Ammon's horn (tissue), 1 donor: ENCODE data around the gene CFAP52.
A peak's percentile ranks its signal among the peaks of the same experiment; 100 is the strongest.
"Not testable (repeated sequence)": the region's sequence is repeated elsewhere in the genome, so short reads cannot be mapped to it uniquely, and the experiment has no call there.

ENCODE experiments used
- DNase-seq: peaks from one replicate; pipeline ENCODE4 v3.0.0-alpha.2; 2016; ENCODE audit warnings: low spot score

Gene CFAP52, protein sequence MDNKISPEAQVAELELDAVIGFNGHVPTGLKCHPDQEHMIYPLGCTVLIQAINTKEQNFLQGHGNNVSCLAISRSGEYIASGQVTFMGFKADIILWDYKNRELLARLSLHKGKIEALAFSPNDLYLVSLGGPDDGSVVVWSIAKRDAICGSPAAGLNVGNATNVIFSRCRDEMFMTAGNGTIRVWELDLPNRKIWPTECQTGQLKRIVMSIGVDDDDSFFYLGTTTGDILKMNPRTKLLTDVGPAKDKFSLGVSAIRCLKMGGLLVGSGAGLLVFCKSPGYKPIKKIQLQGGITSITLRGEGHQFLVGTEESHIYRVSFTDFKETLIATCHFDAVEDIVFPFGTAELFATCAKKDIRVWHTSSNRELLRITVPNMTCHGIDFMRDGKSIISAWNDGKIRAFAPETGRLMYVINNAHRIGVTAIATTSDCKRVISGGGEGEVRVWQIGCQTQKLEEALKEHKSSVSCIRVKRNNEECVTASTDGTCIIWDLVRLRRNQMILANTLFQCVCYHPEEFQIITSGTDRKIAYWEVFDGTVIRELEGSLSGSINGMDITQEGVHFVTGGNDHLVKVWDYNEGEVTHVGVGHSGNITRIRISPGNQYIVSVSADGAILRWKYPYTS

DNA sequence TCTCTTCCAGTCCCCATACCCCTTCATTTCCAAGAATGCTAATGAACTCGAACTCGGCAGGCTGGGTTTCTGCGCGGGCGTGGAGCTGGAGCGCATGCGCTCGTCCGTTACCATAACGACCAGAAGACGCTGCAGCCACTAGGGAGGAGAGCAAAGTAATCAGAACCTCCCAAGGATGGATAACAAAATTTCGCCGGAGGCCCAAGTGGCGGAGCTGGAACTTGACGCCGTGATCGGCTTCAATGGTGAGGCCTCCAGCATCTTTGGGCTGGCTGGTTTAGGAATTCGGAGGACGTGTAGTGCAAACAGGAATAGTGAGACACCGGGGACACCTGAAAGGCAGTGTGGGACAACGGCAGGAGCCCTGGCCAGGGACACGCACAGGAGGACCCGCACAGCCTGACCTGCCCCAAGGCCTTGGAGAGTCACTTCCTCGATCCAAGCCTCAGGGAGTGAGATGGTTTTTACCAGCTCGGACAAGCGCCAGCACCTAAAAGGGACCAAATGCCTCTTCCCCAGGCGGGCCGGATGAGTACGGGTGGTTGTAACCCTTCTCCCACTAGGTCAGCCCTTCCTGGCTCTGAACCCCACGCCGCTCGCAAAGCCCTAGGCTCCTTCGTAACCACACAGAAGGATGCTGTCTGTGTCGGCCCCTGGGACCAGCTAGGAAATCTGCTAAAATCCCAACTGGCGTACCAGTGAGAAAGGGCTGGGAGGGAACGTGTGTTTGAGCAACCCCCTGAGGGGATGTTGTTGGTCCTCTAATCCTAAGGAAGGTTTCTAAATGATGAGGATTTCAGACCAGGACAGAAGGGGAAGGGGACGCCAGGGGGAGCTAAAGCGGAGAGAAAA is at the start of gene CFAP52:
Gene CFAP52, plus strand, starts transcription at position 122 of the 852 bp plus-strand sequence. Its CDS starts 54 bp downstream, at position 176.
- peak; percentile 88 for DNase-seq

DNA sequence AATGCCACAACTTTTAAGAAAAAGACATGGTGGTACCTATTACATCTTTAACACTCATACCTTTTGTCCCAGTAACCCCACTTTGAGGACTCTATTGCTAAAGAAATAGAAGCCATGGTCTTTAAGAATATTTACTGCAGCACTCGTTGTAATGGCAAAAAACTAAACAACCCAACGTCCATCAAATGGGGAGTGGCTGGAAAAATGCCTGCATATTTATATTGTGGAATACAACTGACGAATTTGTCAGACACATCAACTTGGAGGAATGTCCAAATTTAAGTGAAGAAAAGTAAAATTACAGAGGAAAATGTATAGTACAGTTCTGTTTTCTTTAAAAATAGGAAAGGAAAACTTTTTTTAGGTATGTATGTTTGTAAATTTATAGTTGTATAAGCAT is 48.7 kb upstream of the CFAP52 start:
- no peak for DNase-seq

DNA sequence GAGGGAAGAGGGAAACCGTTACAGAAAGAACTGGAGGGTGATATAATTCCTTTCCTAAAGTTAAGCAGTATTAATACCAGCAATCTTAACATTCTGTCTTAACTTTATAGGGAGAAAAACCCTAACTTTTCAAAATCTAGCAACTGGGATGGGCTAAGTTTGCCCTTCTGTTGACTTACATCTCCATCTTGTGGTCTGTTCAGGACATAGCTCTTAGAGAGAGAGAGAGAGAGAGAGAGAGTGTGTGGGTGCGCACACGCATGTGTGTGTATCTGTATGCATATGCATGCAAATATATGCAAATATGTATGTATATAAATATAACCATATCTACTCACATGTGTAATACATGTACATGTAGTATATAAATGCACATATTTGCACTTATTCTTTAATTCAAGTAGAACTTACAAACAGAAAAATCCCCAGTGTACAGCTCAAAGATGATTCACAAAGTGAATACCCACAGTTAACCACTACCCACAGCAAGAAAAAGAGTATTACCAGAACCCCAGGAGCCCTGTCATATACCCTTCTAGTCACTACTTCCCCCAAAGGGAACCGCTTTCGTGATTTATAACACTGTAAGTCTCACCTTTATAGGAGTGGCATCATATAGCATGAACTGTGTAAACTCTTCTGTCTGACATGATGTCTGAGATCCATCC is 47.3 kb upstream of the CFAP52 start:
- peak; percentile 52 for DNase-seq

DNA sequence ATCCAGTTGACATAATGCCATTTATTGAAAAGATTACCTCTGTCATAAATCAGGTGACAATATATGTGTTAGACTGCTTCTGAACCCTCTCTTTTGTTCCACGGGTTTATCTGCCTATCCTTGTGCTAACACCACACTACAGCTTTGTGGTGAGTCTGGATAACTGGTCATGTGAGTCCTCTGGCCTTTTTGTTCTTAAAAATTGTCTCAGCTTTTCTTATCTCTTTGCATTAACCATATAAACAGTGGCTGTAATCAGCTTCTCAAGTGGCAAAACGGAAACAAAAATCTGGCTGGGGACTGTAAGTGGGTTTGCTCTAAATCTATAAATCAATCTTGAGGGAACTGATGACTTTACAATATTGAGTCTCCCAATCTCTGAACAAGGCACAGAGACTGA is 45.4 kb upstream of the CFAP52 start:
- no peak for DNase-seq

DNA sequence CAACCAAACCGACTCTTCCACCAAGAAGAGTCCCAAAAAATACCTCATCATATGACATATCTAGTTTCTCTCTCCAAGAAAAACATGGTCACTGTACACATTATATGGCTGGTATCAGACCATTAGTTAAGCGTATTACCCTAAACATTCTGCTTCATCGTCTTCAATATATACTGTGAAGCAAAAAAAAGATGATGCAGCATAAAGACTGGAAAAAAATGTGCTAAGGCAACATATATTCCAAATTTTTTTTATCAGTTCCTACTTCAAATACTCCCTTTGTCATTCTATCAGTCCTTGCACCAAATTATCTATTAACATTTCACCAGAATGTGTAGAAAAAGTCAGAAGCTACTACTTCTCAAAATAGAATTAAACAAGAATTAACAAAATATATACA is 43.7 kb upstream of the CFAP52 start:
- DNase-seq, result no peak

DNA sequence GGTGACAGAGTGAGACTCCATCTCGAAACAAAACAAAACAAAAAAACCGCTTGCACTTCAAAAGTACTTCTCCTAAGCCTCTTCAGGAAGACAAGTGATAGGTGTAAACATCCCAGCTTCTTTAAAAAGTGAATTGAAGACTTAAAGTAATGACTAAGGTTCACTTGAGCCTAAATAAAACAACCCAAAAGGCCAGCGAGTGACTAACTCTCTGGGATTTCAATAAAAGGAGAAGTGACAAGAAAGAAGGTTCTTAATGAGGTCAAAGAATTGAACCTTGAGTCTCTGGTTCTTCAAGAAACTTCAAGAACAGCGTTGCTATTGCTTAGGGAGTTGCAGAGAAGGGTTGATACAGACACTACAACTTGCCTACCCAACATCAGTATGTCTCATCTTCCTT is 43.0 kb upstream of the CFAP52 start:
- no peak for DNase-seq

DNA sequence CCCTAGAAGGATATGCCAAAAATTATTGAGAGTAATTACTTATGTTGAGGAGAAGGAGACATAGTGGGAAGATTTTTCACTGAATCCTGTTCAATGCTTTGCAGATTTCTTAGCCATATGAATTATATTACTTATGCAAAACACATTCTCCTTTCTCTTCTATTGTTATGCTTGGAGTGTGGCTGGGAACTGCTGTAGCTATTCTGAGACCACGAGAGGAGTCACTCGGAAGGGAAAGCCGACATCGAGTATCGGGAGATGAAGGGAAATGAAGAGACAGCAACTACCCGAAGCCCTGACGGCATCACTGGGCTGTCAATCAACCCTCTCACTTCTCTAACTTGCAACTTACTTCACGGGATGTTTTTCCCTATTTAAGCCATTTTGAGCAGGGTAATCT is 40.4 kb upstream of the CFAP52 start:
- DNase-seq, result no peak

DNA sequence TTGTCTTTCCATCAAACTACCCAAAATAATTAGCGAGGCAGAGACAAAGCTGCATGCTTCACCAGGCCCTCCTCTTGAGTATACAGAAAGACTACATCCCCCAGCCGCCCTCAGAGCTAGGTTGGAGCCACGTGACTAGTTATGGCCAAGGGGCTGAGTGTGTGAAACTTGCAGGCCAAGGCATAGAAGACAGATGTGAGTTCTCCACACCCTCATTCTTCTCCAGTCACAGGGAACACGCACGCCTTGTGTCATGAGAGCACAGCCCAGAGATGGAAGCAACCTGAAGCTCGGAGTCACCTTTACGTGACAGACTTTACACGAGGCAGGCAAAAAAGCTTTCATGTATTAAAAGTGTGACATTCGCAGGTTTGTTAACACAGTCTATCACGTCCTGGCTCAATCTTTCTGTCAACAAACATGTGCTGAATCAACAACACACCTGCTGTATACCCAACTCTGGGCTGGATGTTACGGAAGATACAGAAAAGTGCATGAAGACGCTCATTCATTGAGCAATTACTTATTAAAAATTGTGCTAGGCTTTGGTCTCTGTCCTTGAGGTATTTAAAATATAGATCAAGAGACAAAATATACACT is 39.2 kb upstream of the CFAP52 start:
- DNase-seq, result no peak

DNA sequence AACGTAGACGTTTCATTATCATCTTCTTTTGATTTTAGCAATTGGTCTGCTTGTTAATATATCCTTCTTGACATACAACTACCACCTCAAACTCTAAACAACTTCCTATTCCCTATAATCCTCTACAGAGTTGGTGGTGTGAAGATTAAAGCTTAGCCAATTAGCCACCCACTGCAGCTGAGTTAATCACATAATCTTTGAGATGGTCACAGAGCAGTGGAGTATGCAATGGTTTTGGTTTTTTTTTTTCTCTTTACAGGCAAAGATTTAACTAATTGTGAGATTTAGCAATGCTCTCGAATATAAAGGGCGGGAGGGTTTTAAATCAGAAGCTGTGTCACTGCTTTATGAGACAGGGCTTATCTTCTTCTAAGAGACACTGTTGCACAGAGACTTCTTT is 37.8 kb upstream of the CFAP52 start:
- no peak for DNase-seq

DNA sequence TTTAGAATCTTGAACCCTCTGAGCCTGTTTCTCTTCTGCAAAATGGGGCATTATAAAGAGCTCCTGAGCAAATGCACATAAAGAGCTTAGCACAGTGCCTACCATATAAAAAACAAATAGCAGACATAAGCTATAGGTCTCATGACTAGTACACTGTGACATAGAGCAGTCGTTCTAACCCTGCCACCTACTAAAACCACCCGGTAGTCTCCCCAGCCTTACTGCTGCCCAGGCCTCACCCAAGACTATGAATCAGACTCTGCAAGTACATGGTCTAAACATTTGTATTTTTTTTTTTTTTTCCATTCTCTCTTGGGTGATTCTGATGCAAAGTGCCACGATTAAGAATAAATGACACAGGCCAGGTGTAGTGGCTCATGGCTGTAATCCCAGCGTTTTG is 34.7 kb upstream of the CFAP52 start:
- DNase-seq, result no peak

DNA sequence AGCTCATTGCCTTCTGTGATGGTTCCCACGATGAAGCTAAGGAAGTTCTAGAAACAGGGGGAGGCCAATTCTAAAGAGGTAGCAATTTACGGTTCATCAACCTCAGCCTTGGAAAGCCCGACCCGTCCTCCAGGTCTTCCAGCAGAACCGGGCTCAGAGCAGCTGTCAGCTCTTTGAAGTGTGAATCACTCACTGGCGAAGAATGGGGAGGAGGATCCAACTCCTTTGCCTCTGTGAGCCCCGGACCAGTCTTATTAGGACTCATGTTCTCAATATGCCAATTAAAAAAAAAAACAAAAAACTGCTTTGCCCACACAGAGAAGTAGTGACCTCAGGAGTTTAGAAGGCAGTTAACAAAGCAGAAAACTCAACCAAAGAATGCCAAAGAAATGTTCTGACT is 32.2 kb upstream of the CFAP52 start:
- no peak for DNase-seq

DNA sequence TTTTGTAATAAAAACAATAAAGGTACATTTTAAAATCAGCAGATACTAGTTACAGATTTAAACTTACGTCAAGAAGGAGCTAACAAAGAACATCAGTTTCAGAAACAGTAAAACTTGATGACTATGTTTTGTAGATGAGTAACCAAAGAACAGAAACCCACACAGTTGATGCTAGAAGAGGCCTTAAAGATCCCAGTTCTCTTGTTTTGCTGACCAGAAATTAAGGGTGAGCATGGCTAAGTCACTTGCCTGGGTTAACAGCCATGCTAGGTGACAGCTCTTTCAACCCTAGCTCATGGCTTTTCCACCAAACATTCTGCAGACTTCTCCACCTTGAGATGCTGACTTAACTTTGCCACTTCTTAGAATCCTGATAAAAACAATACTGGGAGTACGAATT is 27.2 kb upstream of the CFAP52 start:
- DNase-seq, result no peak

DNA sequence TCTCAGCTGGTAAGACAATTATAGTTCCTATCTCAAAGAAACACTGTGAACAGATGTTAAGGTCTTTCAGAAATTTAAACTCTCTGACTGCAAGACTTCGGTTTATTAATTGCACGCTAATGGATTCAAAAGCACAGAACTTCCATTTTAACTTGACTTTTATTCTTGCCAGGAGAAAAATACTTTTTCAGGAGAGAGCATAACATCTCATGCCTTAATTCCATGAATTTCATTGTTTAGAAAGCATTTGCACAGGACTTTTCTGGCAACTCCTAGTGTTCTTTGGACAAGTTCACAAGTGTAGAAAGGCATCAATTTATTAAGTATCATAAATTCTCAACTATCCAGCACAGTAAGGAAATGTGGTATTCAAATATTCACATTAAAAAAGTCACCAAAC is 23.3 kb upstream of the CFAP52 start:
- DNase-seq, result no peak

DNA sequence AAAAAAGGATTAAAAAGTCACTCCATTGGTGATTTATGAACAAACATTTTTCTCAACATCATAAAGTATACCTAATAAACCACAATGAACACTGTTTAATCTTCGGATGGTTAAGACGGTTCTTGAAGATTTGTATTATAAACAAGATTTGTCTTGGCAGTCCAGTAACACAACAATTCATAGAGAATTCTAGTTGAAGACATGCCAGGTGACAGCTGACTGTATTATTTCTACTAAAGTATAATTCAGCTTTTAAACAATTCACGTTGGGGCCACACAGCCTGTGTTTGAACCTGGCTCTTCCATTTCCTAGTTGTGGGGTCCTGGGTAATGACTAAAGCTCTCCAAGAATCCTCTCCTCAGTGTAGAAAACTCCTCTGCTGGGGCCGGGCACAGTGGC is 22.8 kb upstream of the CFAP52 start:
- DNase-seq, result no peak

DNA sequence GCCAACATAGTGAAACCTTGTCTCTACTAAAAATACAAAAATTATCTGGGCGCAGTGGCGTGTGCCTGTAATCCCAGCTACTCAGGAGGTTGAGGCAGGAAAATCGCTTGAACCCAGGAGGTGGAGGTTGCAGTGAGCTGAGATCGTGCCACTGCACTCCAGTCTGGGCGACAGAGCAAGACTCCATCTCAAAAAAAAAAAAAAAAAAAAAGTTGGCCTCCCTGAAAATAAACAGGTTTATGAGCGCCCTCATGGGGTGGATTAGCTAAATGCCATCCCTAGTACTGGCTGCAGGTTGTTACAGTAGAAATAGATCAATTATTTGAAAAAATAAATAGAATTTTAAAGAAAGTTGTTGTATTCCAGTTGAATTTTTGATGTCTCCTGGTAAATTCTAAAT is 21.7 kb upstream of the CFAP52 start:
- not testable (repeated sequence) for DNase-seq

DNA sequence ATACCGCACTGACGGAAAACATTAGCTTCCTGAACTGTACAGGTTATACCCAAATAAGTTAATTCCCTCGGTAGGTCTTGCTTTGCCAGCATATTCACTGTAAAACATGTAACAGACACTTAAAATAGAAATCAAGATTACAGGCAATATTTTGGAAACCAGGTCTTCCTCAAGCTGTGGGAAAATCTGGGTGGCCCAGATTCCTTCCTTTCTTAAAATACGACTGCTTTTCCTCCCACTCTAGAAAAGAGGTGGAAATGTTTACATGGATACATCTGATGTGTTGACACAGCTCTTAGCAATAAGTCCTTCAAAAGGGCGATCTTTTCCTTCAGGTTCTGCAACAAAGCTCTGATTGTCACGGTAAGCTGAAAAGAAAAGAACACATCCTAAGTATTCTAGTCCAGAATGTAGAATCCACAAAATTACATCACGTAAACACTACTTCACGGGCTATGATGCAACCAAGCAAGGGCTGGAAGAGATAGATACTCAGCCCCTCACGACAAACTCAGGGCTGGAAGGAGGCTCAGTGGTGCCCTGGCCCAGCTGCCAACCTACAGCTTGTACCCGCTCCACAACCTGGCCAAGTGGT is 19.2 kb upstream of the CFAP52 start:
- DNase-seq, result no peak

DNA sequence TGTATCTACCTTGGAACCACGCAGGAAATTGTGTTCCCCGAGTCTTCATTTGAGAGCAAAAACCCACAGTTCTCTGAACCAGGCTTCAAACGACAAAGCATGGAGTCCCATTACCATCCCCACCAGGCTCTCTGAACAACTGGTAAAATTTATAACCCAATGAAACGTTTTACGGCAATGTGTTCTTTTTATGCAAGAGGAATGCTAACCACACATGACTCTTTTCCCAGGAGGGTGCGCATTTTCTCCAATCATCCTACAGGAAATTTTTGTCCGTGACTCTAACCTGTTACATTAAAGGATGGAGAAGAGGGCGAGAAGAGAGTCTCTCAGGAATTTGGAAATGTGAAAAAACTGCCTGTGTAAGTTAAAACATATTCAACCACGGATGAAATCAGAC is 18.6 kb upstream of the CFAP52 start:
- no peak for DNase-seq

DNA sequence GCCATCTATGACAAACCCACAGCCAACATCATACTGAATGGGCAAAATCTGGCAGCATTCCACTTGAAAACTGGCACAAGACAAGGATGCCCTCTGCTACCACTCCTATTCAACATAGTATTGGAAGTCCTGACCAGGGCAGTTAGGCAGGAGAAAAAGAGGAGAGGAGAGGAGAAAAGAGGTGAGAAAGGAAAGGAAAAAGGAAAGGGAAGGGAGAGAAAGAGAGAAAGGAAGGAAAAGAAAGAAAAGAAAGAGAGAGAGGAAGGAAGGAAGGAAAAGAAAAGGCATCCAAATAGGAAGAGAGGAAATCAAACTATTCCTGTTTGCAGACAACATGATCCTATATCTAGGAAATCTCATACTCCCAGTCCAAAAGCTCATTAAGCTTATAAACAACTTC is 12.3 kb upstream of the CFAP52 start:
- DNase-seq, result no peak

DNA sequence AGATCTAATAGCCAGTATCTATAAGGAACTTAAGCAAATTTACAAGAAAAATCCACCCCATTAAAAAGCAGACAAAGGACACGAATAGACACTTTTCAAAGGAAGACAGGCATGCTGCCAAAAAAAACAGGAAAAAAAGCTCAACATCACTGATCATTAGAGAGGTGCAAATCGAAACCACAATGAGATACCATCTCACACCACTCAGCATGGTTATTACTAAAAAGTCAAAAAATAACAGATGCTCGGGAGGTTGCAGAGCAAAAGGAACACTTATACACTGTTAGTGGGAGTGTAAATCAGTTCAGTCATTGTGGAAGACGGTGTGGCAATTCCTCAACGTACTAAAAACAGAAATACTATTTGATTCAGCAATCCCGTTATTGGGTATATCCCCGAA is 10.4 kb upstream of the CFAP52 start:
- DNase-seq, result peak; percentile 16

DNA sequence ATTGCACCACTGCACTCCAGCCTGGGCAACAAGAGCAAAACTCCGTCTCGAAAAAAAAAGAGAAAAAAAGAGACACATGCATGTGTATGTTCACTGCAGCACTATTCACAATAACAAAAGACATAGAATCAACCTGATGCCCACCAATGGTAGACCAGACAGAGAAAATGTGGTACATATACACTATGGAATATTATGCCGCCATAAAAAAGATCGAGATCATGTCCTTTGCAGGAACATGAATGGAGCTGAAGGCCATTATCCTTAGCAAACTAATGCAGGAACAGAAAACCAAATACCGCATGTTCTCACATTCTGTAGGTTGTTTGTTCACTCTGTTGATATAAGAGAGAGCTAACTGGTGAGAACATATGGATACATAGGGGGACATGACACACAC is 9.7 kb upstream of the CFAP52 start:
- DNase-seq, result not testable (repeated sequence)

DNA sequence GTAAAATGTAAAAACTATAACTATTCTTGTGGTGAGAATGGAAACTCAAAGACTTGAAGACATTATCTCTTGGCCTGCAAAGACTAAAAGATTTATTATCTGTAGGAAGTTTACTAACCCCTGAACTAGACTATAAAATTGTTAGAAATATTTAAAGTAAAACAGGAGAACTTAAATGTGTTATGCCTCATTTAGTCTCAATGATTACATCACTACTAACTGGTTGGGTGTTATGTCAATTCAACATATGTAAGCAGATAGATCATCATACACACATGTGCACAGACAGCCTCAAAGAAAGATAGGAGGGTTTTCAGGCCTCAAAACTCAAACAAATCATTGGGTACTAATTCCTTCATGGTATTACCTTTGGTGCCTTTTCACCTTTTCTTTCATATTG is 8.4 kb upstream of the CFAP52 start:
- DNase-seq, result no peak
